Umbilical cord (tissue), 2 donors: ENCODE results near the gene CCDC57. TPM values are rescaled to one million over a fixed set of nuclear protein-coding genes. Genes with fewer than 3 reads are reported as not detected.

Experiments
- DNase-seq: peaks from one replicate; pipeline ENCODE4 v3.0.0-alpha.2; 2015; ENCODE audit warnings: low spot score
- total RNA-seq: library from RNA; depleted of rRNA; stranded (reverse); fragments of >200 nt; gene quantifications from one replicate; pipeline ENCODE4 v1.2.3, GENCODE V29; 2014; ENCODE audit warnings: low replicate concordance; ENCODE audit not compliant: insufficient read depth

Gene CCDC57
- total RNA-seq, 1 donor from 2014 or later: 17.1 TPM

DNA sequence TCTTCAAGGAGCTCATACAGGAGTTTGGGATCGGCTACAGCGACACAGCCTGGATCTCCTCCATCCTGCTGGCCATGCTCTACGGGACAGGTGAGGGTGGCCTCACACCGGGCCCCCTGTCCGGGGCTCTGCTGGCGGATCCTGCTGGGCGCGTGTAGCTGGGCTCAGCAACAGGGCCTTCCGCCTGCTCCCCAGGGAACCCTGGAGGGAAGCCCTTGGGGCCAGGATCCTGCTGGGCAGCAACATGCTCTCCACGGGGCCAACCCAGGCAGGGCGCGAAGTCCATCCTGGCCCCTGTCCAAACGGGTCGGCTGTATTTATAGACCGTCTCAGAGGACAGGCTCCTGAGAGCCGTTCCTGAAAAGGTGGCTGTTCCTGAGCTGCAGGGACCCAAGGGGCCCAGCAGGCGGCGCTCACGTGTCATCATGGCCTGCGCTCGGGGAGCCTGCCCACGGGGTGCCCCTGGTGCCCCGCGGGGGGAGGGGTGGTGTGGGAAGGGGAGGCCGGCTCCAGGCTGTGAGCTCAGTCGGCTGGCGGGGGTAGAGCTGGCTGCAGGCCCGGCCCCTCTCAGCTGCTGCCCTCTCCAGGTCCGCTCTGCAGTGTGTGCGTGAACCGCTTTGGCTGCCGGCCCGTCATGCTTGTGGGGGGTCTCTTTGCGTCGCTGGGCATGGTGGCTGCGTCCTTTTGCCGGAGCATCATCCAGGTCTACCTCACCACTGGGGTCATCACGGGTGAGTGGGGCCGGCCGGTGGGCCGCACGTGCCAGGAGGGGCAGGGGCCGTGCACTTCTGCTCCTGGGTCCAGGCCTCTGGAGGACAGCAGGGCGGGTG is 23.7 kb upstream of the CCDC57 start:
- peak; percentile 55 for DNase-seq

- no peak for DNase-seq
Observed at GRCh38 chr17:82235775-82236141, 23.1 kb upstream of the CCDC57 start.

- no peak for DNase-seq
Observed at GRCh38 chr17:82235056-82235774, 22.6 kb upstream of the CCDC57 start.

- DNase-seq: peak; percentile 42
Observed at GRCh38 chr17:82234211-82235055, 21.8 kb upstream of the CCDC57 start.

DNA sequence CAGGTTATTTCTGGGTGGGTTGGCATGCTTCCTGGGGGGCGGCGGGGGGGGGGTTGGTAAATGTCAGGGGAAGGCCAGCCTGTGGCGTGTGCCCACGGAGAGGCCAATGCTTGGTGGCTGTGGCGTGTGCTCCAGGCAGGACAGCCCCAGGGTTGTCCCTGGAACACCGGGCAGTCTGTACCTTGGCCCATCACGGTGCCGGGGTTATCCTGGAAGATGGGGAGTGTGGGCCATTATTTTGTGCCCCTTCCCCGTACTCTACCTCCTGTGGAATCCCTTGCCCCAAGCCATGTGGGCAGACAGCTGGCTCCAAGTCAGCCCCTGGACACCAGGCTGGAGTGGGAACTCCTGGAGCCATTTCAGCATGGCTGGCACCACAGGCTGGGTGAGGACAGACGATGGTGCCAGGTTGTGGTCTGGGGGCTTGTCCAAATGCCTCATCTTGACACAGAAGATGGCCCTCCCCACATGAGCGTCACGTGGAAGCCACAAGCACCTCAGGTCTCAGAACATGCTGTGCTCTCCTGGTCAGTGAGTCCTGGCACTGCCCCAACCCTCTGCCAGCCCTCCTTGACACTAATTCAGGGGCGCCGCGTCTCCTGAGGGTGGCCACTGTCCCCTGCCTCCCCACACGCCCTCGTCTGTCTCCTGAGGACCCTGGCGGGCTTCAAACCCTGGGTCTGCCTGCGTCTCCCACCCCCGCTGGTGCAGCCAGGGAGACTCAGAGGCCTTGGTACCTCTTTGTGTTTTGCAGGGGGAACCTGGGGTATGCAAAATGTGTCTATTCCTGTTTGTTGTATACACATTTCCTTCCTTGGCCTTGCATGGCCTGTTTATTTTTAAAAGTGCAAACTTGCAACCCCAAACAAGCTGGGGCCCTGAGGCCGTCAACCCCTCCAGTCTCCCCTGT is 20.5 kb upstream of the CCDC57 start:
- DNase-seq: no peak

DNA sequence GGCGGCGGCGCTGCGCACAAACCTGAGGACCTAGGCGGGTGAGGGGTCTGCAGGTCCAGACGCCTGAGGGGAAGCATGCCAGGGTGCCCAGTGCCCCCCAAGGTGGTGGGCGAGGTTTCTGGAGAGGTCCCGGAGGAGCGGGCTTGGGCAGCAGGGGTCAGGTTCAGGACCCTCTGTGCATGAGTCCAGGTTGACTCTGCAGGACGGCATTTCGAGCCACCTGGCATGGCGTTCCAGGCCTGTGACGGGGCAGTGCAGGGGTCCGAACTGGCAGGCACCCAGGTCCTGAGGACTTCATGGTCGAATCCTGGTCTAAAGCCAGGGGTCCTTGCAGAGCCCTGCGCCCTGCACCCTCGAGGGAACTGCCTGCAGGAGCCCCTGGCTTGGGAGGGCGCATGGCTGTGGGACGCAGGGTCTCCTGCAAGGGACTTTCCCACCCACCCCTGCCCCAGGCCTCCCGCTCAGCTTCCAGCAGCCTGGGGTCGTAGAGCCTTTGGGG is 19.7 kb upstream of the CCDC57 start:
- DNase-seq: no peak

DNA sequence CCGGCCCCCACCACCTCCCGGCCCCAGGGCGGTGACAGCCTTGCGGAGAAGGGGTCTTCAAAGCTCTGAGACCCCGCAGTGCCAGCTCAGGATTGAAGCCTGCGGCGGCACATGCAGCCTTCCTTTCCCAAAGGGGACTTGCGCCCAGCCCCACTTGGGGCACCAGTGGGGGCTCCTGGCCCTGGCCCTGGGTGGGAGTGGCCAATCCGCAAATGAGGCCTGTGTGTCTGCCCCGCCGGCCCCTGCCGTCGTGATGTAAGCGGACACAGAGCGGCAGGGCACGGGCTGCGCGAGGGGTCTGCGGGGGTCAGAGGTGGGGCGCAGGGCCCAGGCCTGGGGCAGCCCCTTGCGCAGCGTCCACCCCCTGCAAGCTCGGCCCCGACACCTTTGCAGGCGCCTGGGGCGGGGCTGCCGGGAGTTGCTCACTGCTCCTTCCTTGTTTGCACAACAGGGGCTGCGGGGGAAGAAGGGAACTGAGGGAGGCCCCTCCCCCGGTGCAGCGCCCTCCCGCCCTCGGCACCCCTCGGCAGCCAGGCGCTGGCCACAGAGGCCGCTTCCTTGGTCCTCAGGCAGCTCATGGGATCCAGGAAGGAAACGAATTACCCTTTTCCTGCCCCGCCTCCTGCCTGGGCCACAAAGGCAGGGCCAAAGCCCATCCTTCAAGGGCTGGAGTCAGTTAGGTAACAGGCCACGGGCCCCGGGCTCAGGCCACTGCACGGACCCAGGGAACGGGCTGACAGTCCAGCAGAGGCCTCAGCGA is 19.1 kb upstream of the CCDC57 start:
- peak; percentile 85 for DNase-seq

GRCh38 chr17:82231312-82231561 is 18.6 kb upstream of the CCDC57 start:
- no peak for DNase-seq

- peak; percentile 93 for DNase-seq
Observed at GRCh38 chr17:82230609-82231311, 18.1 kb upstream of the CCDC57 start.

DNA sequence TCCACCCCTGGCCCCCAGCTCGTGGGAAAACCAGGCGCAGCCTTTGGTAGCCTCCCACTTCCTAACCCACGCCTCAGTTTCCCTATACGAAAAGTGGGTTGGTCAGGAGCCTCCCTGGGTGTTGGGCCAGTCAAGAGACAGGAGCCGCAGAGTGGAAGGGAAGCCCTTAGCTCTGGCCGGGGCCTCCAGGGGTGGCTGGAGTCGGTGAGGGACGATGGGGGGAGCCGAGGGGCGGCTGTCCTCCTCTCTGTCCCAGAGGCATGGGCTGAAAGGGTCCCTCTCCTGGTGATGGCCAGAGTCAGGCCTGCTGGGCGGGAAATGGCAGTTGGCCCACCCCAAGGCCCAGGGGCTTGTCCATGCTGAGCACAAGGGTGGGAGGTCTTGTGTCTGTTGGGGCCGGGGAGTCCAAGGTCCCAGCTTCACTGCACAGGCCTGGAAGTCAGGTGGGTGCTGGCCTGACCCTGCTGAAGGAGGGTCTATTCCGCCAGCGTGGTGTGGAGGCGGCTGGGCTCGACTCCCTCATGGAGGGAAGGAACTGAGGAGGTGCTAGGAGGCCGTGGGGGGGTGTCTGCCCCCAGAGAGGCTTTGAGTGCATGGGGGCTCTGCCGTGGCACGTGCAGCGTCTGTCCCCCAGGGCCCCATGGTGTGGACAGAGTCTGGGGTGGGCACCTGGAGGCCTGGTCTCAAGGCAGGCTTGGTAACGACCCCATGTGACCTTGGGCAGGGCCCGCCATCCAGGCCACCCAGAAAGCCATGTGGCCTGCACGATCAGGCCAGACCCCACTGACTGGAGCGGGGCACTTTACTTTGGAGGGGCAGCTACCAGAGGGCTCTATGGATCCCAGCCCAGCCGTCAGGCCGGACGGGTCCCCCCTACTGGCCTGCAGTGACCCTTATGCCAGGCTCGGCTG is 17.3 kb upstream of the CCDC57 start:
- DNase-seq: peak; percentile 41

GRCh38 chr17:82228842-82229697 is 16.4 kb upstream of the CCDC57 start, which contains the start of gene SLC16A3:
TSS of gene SLC16A3 (plus strand) at chr17:82229042. CDS start at chr17:82236009, 6,967 bp downstream.
- DNase-seq: peak; percentile 78

DNA sequence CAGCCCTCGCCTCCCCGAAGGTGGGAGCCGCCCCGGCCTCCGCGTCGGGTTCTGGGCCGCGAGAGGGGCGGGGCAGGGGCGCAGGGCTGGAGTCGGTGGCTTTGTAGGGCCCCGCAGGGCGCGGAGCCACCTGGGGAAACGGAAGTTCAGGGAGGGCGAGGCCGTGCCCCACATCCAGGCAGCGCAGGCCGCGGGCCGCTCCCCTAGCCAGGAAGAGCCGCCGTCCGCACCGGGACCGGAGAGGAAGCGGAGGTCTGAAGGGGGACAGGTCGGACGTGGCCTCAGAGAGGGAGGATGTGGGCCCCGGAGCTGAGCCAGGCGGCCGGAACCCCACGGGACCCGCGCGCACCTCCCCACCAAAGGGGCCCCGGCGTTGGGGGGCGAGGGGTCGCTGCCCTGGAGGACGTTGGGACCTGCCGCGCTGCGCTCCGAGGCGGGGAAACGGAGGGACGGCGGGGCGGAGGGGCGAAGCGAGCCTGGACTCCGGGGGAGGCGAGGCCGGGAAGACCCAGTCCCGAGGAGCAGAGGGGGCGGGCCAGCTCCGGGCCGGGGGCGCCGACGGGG is 15.7 kb upstream of the CCDC57 start:
- DNase-seq: no peak

DNA sequence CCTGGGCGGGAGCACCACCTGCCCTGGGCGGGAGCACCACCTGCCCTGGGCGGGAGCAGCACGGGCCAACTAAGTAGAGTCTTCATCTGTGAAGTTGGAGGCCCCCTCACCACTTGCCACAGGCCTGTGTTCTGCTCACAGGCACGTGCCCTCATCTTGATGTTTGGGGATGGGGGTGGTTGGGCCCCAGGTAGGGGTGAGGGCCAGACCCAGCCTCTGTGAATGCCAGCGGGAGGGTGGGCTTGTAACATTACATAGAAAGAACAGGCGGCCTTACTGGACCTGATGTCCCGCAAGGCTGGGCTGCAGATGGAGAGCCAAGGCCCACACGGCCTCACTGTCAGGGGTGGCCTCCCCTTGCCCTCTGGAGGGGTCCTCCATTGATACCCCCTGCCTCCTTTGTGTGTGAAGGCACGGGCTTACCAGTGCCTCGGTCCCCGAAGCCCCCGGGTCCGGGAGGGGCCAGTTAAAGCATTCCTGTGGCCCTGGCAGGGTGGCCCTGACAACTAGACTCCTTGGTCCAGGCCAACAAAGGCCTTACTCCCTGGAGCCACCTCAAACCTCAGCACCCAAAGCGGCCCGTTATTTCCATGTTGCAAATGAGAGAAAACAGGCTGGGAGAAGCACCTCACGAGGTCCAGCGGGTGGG is 15.1 kb upstream of the CCDC57 start:
- no peak for DNase-seq

DNA sequence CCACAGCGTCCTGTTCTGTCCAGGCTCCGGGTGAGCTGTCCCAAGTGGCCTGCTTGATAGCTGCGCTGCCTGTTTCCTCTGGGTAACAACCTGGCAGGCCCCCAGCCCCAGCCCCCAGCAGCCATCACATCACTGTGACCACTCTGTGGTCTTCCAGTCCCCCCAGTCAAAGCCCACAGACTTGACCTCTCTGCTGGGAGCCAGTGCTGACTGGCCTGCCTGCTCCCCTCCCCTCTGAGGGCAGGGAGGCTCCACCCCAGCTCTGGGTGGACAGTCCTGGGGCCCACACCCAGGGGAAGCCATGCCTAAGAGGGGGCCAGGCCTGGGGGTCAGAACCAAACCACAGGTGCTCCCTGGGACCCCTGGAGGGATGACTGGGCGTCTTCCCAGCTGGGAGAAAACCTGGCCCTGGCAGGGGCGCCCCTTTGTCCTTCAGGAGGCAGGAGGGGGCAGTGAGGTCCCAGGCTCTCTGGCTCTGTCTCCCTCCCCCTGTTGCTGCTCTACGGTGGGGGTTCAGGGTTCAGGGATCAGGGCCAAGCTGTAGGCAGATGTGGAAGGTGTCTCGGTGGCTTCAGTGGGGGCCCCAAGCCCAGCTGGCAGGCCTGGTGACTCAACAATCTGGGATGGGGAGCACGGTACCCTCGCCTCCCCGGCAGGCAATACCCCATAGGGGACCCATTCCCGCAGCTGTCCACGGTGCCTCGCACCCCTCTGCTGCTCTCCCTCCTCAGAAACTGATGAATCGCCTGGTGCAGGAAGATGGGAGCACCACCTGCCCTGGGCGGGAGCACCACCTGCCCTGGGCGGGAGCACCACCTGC is 14.4 kb upstream of the CCDC57 start:
- DNase-seq: no peak

- DNase-seq: no peak
Observed at GRCh38 chr17:82226146-82226808, 13.6 kb upstream of the CCDC57 start.
